Measurements from ENCODE around the gene CRK.

GRCh38 chr17:1493291-1493980 lies 37.4 kb upstream of the CRK start:
- TF ChIP-seq FOXM1 (IDR thresholded peaks at IDR 0.05; ENCODE audit: borderline replicate concordance, low read depth) = no peak
- TF ChIP-seq TAF1 (IDR thresholded peaks at IDR 0.05; ENCODE audit: low read depth) = no peak
- TF ChIP-seq, protein P1, sequence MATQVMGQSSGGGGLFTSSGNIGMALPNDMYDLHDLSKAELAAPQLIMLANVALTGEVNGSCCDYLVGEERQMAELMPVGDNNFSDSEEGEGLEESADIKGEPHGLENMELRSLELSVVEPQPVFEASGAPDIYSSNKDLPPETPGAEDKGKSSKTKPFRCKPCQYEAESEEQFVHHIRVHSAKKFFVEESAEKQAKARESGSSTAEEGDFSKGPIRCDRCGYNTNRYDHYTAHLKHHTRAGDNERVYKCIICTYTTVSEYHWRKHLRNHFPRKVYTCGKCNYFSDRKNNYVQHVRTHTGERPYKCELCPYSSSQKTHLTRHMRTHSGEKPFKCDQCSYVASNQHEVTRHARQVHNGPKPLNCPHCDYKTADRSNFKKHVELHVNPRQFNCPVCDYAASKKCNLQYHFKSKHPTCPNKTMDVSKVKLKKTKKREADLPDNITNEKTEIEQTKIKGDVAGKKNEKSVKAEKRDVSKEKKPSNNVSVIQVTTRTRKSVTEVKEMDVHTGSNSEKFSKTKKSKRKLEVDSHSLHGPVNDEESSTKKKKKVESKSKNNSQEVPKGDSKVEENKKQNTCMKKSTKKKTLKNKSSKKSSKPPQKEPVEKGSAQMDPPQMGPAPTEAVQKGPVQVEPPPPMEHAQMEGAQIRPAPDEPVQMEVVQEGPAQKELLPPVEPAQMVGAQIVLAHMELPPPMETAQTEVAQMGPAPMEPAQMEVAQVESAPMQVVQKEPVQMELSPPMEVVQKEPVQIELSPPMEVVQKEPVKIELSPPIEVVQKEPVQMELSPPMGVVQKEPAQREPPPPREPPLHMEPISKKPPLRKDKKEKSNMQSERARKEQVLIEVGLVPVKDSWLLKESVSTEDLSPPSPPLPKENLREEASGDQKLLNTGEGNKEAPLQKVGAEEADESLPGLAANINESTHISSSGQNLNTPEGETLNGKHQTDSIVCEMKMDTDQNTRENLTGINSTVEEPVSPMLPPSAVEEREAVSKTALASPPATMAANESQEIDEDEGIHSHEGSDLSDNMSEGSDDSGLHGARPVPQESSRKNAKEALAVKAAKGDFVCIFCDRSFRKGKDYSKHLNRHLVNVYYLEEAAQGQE (IDR thresholded peaks at IDR 0.05; ENCODE audit: low read depth) = no peak
- no peak for TF ChIP-seq EP300 (IDR thresholded peaks at IDR 0.05; ENCODE audit: borderline replicate concordance)
- TF ChIP-seq USF1 (IDR thresholded peaks at IDR 0.05) = no peak
- no peak for TF ChIP-seq TCF12 (IDR thresholded peaks at IDR 0.05; ENCODE audit: low read depth)
- TF ChIP-seq RAD21 (IDR thresholded peaks at IDR 0.05; ENCODE audit: low read depth) = no peak
- no peak for TF ChIP-seq YY1 (IDR thresholded peaks at IDR 0.05; ENCODE audit: low read depth)

Data from Ishikawa (cell line).